Pancreas (tissue), 10 donors: Measurements from ENCODE around the gene TRMT44. TPM values are rescaled to one million over a fixed set of nuclear protein-coding genes. Genes with fewer than 3 reads are reported as not detected.

Source experiments
- ATAC-seq, 4 donors: fragments of 200-7000 bp; cut with Tn5 transposase; one replicate each; pipeline versions ENCODE4 v1.8.0 to v1.9.1; 2020; ENCODE audit warnings: mild to moderate bottlenecking in 4 of 4, moderate library complexity in 4 of 4
- DNase-seq, 6 donors: peaks; one replicate each; pipeline ENCODE4 v3.0.0-alpha.2; 2020
- FAIRE-seq: peaks from 2 replicates; lab custom pipeline; 2012; peaks lifted over from hg19 to GRCh38; lab: Jason Lieb, UNC
- H3K27ac ChIP-seq, 4 donors: fragments of 200-600 bp; sonication (generic); 1 replicate in 3 of 4; 2 replicates in 1 of 4; pipeline versions ENCODE4 v1.5.0 to v1.8.0; 2020
- H3K27me3 ChIP-seq, 4 donors: fragments of 200-600 bp; one replicate each; pipeline ENCODE4 v1.8.0; 2021
- H3K36me3 ChIP-seq, 3 donors: fragments of 200-600 bp; sonication (generic) in 1 of 3; one replicate each; pipeline versions ENCODE4 v1.5.0 to v1.8.0; 2020 to 2021
- H3K4me1 ChIP-seq, 3 donors: fragments of 200-600 bp; one replicate each; pipeline ENCODE4 v1.8.0; 2021
- H3K4me3 ChIP-seq, 4 donors: fragments of 200-600 bp; sonication (generic) in 2 of 4; one replicate each; pipeline versions ENCODE4 v1.5.0 to v1.8.0; 2020 to 2021
- H3K9me3 ChIP-seq, 4 donors: fragments of 200-600 bp; one replicate each; pipeline ENCODE4 v1.8.0; 2021
- CTCF ChIP-seq, 4 donors: fragments of 200-600 bp; sonication (generic) in 3 of 4; IDR thresholded peaks; one replicate each; pipeline versions ENCODE4 v1.5.0 to v1.8.0; 2021; ENCODE audit warnings: antibody characterized with exemption in 4 of 4
- WGBS, 2 donors: extraction: QIAGEN DNeasy Blood & Tissue Kit; methylation state at CpG; one replicate each; pipeline ENCODE4 v1.1.7; 2013; 5-methylcytosine and 5-hydroxymethylcytosine counted together
- intact Hi-C, 3 donors: fragments of 100-400 bp; cut with DNase I; formaldehyde crosslinking; loops; one replicate each; pipeline versions ENCODE4 v1.11.1 to v1.14.2; 2022
- polyA plus RNA-seq, 2 donors: library from polyadenylated mRNA; stranded (reverse); fragments of 200-250 nt; gene quantifications; one replicate each; pipeline ENCODE4 v1.2.3, GENCODE V29; 2013
- total RNA-seq, 6 donors: library from RNA; stranded (reverse); fragmentation: NEBNext Ultra II Directional in 4 of 6; extraction: Animal tissue kit (Norgen Biotek cat#: 25700) in 4 of 6; gene quantifications; one replicate each; pipeline versions ENCODE4 v1.2.1 to v1.2.4, GENCODE V29; 2021 to 2023
- donor health status: healthy with polysubstance abuse.
- donor health status: DM: no; HTN: no; CAD: no; lungs with moderate emphysema.
- donor health status: DM: no; HTN: no; CAD: no.
- donor health status: control.
- donor health status: control.
- donor health status: Bipolar disorder and iron deficiency.
- donor health status: DM: yes; HTN: yes; CAD: no.
- donor health status: DM: no; HTN: no; CAD: no.
- donor health status: DM: no; HTN: no; CAD: no.
- donor health status: DM: yes; HTN: yes; CAD: no.

The TRMT44 gene
- total and polyA plus RNA-seq, 8 donors = 6.1 to 14.0 (median 8.7) TPM

- DNase-seq = no peak
- H3K36me3 ChIP-seq = no peaks in the 10 kb centered on the region
- FAIRE-seq = no peak
- H3K4me3 ChIP-seq = no peak overlapping the region
- intact Hi-C loops = no loop called here
- WGBS, 2 donors = 84 to 86% methylated on average over 5 of the region's 5 CpGs
- H3K9me3 ChIP-seq = no peaks in the 10 kb centered on the region
- no peaks in the 10 kb centered on the region for H3K27me3 ChIP-seq
- ATAC-seq = no peak
- H3K27ac ChIP-seq = no peak overlapping the region
- no peak for TF ChIP-seq CTCF (IDR thresholded peaks at IDR 0.05)
- H3K4me1 ChIP-seq = peaks cover 0 to 2% (median 0%) of the 10 kb centered on the region in 3 donors
These were observed 61.2 kb downstream of the TRMT44 start for GRCh38 chr4:8501781-8502180.

- no peaks in the 10 kb centered on the region for H3K9me3 ChIP-seq
- H3K27me3 ChIP-seq = no peaks in the 10 kb centered on the region
- peaks cover 0 to 2% (median 0%) of the 10 kb centered on the region in 3 donors for H3K4me1 ChIP-seq
- ATAC-seq = no peak
- no peak for FAIRE-seq
- H3K36me3 ChIP-seq = no peaks in the 10 kb centered on the region
- WGBS, 2 donors = 84 to 92% methylated on average over 6 of the region's 6 CpGs
- no peak overlapping the region for H3K4me3 ChIP-seq
- no peak for DNase-seq
- no peak for TF ChIP-seq CTCF (IDR thresholded peaks at IDR 0.05)
- no peak overlapping the region for H3K27ac ChIP-seq
- intact Hi-C loops = no loop called here
These were observed 61.8 kb downstream of the TRMT44 start for GRCh38 chr4:8502371-8502770.

GRCh38 chr4:8502836-8503585 is 62.4 kb downstream of the TRMT44 start:
- Histone ChIP-seq H3K4me3 (no peak overlapping the region), H3K4me1 (peaks cover 0 to 2% (median 0%) of the 10 kb centered on the region in 3 donors), H3K27me3 (no peaks in the 10 kb centered on the region), H3K9me3 (no peaks in the 10 kb centered on the region), H3K36me3 (no peaks in the 10 kb centered on the region), H3K27ac (no peak overlapping the region)
- FAIRE-seq = no peak
- 66 to 72% methylated on average over 13 of the region's 13 CpGs for WGBS, 2 donors
- peak in 2 of 6 donors; percentile 14 to 40 for DNase-seq
- peak in 3 of 4 donors; percentile 31 to 65 (median 49) for ATAC-seq
- intact Hi-C loops = no loop called here
- TF ChIP-seq CTCF (IDR thresholded peaks at IDR 0.05) = no peak

GRCh38 chr4:8503801-8504200 is 63.2 kb downstream of the TRMT44 start:
- 38 to 47% methylated on average over 11 of the region's 11 CpGs for WGBS, 2 donors
- no peak for DNase-seq

More at GRCh38 chr4:8503801-8504200, 63.2 kb downstream of the TRMT44 start:
- FAIRE-seq (no peak), ATAC-seq (peak in 3 of 4 donors; percentile 27 to 34 (median 27))
- H3K27me3 ChIP-seq = no peaks in the 10 kb centered on the region
- no peaks in the 10 kb centered on the region for H3K36me3 ChIP-seq
- H3K4me3 ChIP-seq = no peak overlapping the region
- intact Hi-C loops = no loop called here
- H3K9me3 ChIP-seq = no peaks in the 10 kb centered on the region
- H3K27ac ChIP-seq = no peak overlapping the region
- TF ChIP-seq CTCF (IDR thresholded peaks at IDR 0.05) = no peak
- peaks cover 0 to 2% (median 0%) of the 10 kb centered on the region in 3 donors for H3K4me1 ChIP-seq
